Inferior parietal cortex (tissue), 1 donor: ENCODE measurements around the gene TMEM175.
"Not testable (repeated sequence)": the region's sequence is repeated elsewhere in the genome, so short reads cannot be mapped to it uniquely, and the experiment has no call there.

Source experiments
- DNase-seq: peaks from one replicate; pipeline ENCODE4 v3.0.0-alpha.2; 2016; ENCODE audit errors: extremely low spot score

Gene TMEM175

GRCh38 chr4:989722-990471, 57.6 kb downstream of the TMEM175 start:
- DNase-seq: no peak

- DNase-seq: no peak
Measured at GRCh38 chr4:990746-991367, 58.6 kb downstream of the TMEM175 start.

GRCh38 chr4:991451-992296, 59.4 kb downstream of the TMEM175 start:
- no peak for DNase-seq

GRCh38 chr4:992297-993110, 60.2 kb downstream of the TMEM175 start:
- DNase-seq: no peak

- no peak for DNase-seq
Measured at GRCh38 chr4:993111-994029, 61.1 kb downstream of the TMEM175 start, which contains the start of gene SLC26A1. SLC26A1 (minus strand) TSS chr4:993404; CDS start chr4:991703, 1,701 bp downstream.

GRCh38 chr4:995311-996026, 63.2 kb downstream of the TMEM175 start:
- DNase-seq: no peak

GRCh38 chr4:996030-996996, 64.1 kb downstream of the TMEM175 start:
- DNase-seq: no peak

GRCh38 chr4:996997-997374, 64.7 kb downstream of the TMEM175 start:
- no peak for DNase-seq

GRCh38 chr4:997375-998071, 65.3 kb downstream of the TMEM175 start:
- DNase-seq: no peak

GRCh38 chr4:998096-998691, 65.9 kb downstream of the TMEM175 start:
- no peak for DNase-seq

GRCh38 chr4:999240-999863, 67.1 kb downstream of the TMEM175 start:
- DNase-seq: not testable (repeated sequence)

GRCh38 chr4:999882-1000425, 67.7 kb downstream of the TMEM175 start:
- no peak for DNase-seq

GRCh38 chr4:1000686-1001260, 68.5 kb downstream of the TMEM175 start:
- no peak for DNase-seq

- no peak for DNase-seq
Measured at GRCh38 chr4:1001561-1002130, 69.4 kb downstream of the TMEM175 start.

GRCh38 chr4:1002131-1002630, 69.9 kb downstream of the TMEM175 start:
- DNase-seq: no peak
